Panc1 (cell line): ENCODE results near the gene CCDC69.

Source experiments
- SIN3A ChIP-seq: IDR thresholded peaks from 2 replicates; pipeline ENCODE4 v1.6.1; 2012; ENCODE audit warnings: low read depth, mild to moderate bottlenecking, low read length, moderate library complexity, borderline replicate concordance; ENCODE audit not compliant: insufficient read depth
- TF ChIP-seq, protein P1 (sequence below): fragments of 450-650 bp; IDR thresholded peaks from 2 replicates; pipeline ENCODE4 v1.5.1; 2017; ENCODE audit warnings: mild to moderate bottlenecking

DNA sequence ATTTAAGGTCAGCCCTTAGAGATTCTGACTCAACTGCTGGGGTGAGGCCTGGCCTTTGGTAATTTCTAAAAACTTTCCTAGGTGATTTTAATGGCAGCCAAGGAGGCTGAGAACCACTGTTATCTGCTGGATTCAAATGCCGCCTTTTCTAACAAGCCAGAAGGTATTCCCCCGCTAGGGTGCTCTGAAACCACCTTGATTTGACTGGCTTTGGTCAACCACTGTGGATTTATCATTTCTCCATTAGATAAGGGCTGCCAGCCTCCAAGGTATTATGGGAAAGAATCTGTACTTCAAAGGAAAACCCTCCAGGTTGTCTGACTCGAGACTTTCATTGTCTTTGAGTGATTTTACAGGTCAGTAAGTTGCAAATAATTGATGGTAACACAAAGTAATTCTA lies 70.6 kb downstream of the CCDC69 start:
- TF ChIP-seq SIN3A, result no peak
- TF ChIP-seq, protein P1, sequence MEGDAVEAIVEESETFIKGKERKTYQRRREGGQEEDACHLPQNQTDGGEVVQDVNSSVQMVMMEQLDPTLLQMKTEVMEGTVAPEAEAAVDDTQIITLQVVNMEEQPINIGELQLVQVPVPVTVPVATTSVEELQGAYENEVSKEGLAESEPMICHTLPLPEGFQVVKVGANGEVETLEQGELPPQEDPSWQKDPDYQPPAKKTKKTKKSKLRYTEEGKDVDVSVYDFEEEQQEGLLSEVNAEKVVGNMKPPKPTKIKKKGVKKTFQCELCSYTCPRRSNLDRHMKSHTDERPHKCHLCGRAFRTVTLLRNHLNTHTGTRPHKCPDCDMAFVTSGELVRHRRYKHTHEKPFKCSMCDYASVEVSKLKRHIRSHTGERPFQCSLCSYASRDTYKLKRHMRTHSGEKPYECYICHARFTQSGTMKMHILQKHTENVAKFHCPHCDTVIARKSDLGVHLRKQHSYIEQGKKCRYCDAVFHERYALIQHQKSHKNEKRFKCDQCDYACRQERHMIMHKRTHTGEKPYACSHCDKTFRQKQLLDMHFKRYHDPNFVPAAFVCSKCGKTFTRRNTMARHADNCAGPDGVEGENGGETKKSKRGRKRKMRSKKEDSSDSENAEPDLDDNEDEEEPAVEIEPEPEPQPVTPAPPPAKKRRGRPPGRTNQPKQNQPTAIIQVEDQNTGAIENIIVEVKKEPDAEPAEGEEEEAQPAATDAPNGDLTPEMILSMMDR, result no peak
